ENCODE measurements around the gene NUF2. TPM values are rescaled to one million over a fixed set of nuclear protein-coding genes. Genes with fewer than 3 reads are reported as not detected.
"Not testable (repeated sequence)": the region's sequence is repeated elsewhere in the genome, so short reads cannot be mapped to it uniquely, and the experiment has no call there.

Gene NUF2
- 1 to 10 TPM; 2.2 to 6.1 (median 3.2) TPM for total RNA-seq

DNA sequence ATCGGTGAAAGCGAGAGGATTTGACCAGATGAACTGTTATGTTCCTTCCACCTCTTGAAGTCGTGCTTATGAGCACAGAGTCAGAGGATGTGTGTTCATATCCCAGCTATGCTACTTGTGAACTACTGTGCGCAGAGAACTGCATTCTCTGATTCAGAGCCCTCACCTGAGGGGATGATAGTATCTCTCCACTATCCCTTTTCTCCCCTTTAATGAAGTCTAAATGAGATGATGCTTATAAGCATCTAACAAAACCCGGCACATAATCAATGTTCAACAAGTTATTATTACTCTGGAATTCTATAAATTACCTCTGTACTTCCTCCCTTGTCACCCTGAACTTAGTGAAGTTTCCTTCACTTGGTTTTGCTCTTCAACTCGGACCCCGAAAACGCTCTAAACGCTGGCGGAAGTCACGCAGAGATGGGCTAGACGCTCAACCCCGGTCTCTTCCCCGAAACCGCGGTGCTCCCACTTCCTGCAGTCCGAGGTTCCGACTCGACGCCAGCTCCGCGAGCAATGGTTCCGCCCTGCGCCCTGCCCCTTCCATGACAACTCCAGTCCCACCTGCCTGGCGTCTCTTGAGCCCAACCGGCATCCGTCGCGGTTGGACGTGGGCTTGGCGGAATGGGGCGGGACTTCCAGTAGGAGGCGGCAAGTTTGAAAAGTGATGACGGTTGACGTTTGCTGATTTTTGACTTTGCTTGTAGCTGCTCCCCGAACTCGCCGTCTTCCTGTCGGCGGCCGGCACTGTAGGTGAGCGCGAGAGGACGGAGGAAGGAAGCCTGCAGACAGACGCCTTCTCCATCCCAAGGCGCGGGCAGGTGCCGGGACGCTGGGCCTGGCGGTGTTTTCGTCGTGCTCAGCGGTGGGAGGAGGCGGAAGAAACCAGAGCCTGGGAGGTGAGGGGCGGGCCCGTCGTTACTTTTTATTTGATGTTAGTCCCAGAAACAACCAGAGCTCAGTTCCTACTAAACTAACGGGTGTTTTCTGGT, at the start of gene NUF2:
TSS of gene NUF2 (plus strand) at position 644 of the 995 bp plus-strand sequence. CDS start 4,098 bp downstream, outside the sequence.
- Histone ChIP-seq H3K36me3 (peaks cover 25% of the 10 kb centered on the region), H3K27me3 (no peaks in the 10 kb centered on the region), H3K27ac (peak within 1 kb of the TSS; percentile 58), H3K9me3 (no peaks in the 10 kb centered on the region), H3K4me3 (peak within 1 kb of the TSS; percentile 64), H3K4me1 (peaks cover 21% of the 10 kb centered on the region)
- WGBS = 0% methylated on average over 58 of the region's 58 CpGs
- TF ChIP-seq POLR2A (IDR thresholded peaks at IDR 0.05) (peak; percentile 34 to 42), POLR2AphosphoS5 (IDR thresholded peaks at IDR 0.05) (peak; percentile 68 to 100 (median 78))
- TF ChIP-seq, protein P1, sequence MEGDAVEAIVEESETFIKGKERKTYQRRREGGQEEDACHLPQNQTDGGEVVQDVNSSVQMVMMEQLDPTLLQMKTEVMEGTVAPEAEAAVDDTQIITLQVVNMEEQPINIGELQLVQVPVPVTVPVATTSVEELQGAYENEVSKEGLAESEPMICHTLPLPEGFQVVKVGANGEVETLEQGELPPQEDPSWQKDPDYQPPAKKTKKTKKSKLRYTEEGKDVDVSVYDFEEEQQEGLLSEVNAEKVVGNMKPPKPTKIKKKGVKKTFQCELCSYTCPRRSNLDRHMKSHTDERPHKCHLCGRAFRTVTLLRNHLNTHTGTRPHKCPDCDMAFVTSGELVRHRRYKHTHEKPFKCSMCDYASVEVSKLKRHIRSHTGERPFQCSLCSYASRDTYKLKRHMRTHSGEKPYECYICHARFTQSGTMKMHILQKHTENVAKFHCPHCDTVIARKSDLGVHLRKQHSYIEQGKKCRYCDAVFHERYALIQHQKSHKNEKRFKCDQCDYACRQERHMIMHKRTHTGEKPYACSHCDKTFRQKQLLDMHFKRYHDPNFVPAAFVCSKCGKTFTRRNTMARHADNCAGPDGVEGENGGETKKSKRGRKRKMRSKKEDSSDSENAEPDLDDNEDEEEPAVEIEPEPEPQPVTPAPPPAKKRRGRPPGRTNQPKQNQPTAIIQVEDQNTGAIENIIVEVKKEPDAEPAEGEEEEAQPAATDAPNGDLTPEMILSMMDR (IDR thresholded peaks at IDR 0.05) = no peak
- peak; percentile 98 for DNase-seq (ENCODE audit: low spot score in 2 of 2)

DNA sequence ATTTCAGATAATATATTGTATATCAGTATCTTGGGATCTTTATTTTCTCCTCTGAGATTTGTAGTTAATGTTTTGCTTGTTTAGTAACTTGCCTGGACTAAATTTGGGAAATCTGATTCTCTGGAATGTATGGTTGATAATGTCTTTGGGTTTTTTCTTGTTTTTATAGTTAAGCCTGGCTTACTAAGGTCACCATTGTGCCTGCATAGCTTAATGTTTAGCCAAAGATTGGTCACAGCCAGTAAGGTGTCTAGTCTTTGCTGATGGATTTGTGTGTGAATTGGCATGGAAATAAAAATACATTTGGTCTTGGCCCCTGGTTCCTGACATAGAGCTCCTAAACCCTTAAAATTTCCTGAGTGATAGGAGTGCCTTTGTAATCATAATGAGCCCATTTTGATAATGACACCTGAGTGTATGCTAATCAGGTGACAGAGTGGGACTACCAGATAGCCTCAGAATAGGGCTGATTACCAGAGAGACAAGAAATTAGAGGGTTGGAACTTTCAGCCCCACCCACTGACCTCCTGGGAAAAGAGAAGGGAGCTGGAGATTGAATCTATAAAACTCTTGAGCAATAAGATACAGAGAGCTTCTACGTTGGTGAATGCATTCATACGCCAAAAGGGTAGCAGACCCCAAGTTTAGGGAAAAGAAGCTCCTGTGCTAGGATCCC, 47.9 kb upstream of the NUF2 start:
- H3K4me3 ChIP-seq = no peak overlapping the region
- H3K27me3 ChIP-seq = no peaks in the 10 kb centered on the region
- H3K27ac ChIP-seq = no peak overlapping the region
- H3K36me3 ChIP-seq = no peaks in the 10 kb centered on the region
- no peak for DNase-seq (ENCODE audit: low spot score in 2 of 2)
- WGBS = 88% methylated on average over 2 of the region's 2 CpGs
- H3K4me1 ChIP-seq = no peaks in the 10 kb centered on the region
- TF ChIP-seq, protein P1 (IDR thresholded peaks at IDR 0.05) = no peak
- no peaks in the 10 kb centered on the region for H3K9me3 ChIP-seq

DNA sequence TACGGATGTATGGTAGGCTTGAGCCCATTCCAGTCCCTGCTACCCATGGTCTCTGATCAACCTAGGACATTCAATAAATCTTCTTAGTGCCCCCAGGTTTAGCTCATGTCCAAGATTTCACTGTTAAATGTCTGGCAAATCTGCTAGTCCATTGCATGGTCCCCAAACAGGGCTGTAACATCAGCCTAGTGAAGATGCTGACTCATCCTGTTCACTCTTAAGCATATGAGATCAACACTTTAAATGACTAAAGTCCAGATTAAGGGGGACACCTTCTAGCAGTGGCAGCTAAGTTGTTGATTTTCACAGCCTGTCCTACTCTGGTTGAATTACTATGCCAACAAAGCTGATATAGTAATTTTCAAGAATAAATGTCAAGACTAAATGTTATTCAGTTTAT, 46.5 kb upstream of the NUF2 start:
- Histone ChIP-seq H3K4me1 (no peaks in the 10 kb centered on the region), H3K9me3 (no peaks in the 10 kb centered on the region), H3K4me3 (no peak overlapping the region), H3K36me3 (no peaks in the 10 kb centered on the region), H3K27me3 (no peaks in the 10 kb centered on the region), H3K27ac (no peak overlapping the region)
- DNase-seq (ENCODE audit: low spot score in 2 of 2) = no peak
- WGBS = 85% methylated on average over 1 of the region's 1 CpG
- TF ChIP-seq POLR2A (IDR thresholded peaks at IDR 0.05) (no peak), EP300 (IDR thresholded peaks at IDR 0.05) (no peak), POLR2AphosphoS5 (IDR thresholded peaks at IDR 0.05) (no peak)
- TF ChIP-seq, protein P1 (IDR thresholded peaks at IDR 0.05) = no peak

DNA sequence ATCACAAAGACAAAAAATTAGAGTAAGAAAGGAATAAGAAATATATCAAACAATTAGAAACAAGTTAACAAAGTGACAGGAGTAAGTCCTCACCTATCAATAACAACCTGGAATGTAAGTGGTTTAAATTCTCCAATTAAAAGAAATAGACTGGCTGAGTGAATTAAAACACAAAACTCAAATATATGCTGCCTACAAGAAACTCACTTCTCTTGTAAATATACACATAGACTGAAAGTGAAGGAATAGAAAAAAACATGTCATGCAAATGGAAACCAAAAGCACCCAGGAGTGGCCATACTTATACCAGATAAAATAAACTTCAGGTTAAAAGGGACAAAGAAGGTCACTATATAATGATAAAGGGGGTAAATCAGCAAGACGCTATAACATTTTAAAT, 43.2 kb upstream of the NUF2 start:
- no peak for DNase-seq (ENCODE audit: low spot score in 2 of 2)
- TF ChIP-seq, protein P1 (IDR thresholded peaks at IDR 0.05) = no peak
- TF ChIP-seq POLR2A (IDR thresholded peaks at IDR 0.05) = no peak
- no peak for TF ChIP-seq POLR2AphosphoS5 (IDR thresholded peaks at IDR 0.05)
- TF ChIP-seq EP300 (IDR thresholded peaks at IDR 0.05) = no peak
- H3K27ac ChIP-seq = no peak overlapping the region
- H3K4me3 ChIP-seq = no peak overlapping the region
- no peaks in the 10 kb centered on the region for H3K36me3 ChIP-seq
- 97% methylated on average over 1 of the region's 1 CpG for WGBS
- H3K4me1 ChIP-seq = no peaks in the 10 kb centered on the region
- H3K27me3 ChIP-seq = no peaks in the 10 kb centered on the region
- no peaks in the 10 kb centered on the region for H3K9me3 ChIP-seq

DNA sequence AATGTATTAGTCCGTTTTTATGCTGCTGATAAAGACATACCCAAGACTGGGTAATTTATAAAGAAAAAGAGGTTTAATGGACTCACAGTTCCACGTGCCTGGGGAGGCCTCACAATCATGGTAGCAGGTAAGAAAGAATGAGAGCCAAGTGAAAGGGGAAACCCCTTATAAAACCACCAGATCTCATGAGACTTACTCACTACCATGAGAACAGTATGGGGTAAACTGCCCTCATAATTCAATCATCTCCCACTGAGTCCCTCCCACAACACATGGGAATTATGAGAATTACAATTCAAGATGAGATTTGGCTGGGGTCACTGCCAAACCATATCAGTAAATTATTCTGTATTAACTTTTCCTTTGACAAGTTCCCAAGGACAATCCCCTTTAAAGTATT, 36.9 kb upstream of the NUF2 start:
- H3K9me3 ChIP-seq; H3K4me1 ChIP-seq; H3K36me3 ChIP-seq; H3K27ac ChIP-seq; H3K27me3 ChIP-seq; H3K4me3 ChIP-seq; DNase-seq (ENCODE audit: low spot score in 2 of 2): not testable (repeated sequence)
- 72% methylated on average over 2 of the region's 2 CpGs for WGBS

Data from suprapubic skin (tissue), 4 donors.